RCC 7860 (cell line): ENCODE measurements around the gene PCDHGA9.
"Not testable (repeated sequence)": the region's sequence is repeated elsewhere in the genome, so short reads cannot be mapped to it uniquely, and the experiment has no call there.

Source experiments
- DNase-seq: peaks from one replicate; pipeline ENCODE4 v3.0.0-alpha.2; 2015; ENCODE audit warnings: low spot score
- FAIRE-seq: peaks from 2 replicates; lab custom pipeline; 2012; peaks lifted over from hg19 to GRCh38; lab: Jason Lieb, UNC

PCDHGA9 gene

DNA sequence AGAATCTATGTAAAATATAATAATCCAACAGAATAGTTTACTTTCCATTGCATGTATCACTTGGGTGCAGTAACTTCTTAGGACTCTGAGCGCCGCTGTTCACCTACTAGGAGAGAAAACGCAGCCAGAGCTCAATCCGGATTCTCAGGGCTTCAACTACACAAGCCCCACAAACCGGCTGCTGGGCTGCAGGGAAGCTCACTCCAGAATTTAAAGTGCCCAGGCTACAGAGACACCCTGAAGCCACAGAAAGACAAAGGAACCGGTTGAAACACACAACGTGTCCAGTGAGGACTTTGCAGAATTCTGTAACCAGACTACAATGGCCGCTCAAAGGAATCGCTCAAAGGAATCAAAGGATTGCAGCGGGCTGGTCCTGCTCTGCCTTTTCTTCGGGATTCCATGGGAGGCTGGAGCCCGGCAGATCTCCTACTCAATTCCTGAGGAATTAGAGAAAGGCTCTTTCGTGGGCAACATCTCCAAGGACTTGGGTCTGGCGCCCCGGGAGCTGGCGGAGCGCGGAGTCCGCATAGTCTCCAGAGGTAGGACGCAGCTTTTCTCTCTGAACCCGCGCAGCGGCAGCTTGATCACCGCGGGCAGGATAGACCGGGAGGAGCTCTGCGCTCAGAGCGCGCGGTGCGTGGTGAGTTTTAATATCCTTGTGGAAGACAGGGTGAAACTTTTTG is 10.4 kb downstream of the PCDHGA9 start, which contains the start of gene PCDHGA10:
Gene PCDHGA10 (plus strand): TSS at position 134 of the 686 bp plus-strand sequence. CDS start 189 bp downstream, at position 323.
- DNase-seq (peak; percentile 56), FAIRE-seq (peak; percentile 52)

DNA sequence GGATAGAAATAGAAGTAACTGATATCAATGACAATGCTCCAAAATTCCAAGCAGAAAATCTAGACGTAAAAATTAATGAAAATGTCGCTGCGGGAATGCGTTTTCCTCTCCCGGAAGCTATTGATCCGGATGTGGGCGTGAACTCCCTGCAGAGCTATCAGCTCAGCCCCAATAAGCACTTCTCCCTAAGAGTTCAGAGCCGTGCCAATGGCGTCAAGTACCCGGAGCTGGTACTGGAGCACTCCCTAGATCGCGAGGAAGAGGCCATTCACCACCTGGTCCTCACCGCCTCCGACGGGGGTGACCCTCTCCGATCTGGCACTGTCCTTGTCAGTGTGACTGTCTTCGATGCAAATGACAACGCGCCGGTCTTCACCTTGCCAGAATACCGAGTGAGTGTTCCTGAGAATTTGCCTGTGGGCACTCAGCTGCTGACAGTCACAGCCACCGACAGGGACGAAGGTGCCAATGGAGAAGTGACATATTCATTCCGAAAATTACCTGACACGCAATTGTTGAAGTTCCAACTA is 11.0 kb downstream of the PCDHGA9 start:
- DNase-seq (no peak), FAIRE-seq (no peak)

DNA sequence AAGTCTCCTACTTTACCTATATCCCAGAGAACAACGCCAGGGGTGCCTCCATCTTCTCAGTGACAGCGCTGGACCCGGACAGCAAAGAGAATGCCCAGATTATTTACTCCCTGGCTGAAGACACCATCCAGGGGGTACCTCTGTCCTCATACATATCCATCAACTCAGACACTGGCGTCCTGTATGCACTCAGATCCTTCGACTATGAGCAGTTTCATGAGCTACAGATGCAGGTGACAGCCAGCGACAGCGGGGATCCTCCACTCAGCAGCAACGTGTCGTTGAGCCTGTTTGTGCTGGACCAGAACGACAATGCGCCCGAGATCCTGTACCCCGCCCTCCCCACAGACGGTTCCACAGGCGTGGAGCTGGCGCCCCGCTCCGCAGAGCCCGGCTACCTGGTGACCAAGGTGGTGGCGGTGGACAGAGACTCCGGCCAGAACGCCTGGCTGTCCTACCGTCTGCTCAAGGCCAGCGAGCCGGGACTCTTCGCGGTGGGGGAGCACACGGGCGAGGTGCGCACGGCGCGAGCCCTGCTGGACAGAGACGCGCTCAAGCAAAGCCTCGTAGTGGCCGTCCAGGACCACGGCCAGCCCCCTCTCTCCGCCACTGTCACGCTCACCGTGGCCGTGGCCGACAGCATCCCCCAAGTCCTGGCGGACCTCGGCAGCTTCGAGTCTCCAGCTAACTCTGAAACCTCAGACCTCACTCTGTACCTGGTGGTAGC is 12.1 kb downstream of the PCDHGA9 start:
- not testable (repeated sequence) for DNase-seq, FAIRE-seq

DNA sequence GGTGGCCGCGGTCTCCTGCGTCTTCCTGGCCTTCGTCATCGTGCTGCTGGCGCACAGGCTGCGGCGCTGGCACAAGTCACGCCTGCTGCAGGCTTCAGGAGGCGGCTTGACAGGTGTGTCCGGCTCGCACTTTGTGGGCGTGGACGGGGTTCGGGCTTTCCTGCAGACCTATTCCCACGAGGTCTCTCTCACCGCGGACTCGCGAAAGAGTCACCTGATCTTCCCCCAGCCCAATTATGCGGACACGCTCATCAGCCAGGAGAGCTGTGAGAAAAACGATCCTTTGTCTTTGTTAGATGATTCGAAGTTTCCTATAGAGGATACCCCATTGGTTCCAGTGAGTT is 12.7 kb downstream of the PCDHGA9 start:
- not testable (repeated sequence) for DNase-seq, FAIRE-seq

DNA sequence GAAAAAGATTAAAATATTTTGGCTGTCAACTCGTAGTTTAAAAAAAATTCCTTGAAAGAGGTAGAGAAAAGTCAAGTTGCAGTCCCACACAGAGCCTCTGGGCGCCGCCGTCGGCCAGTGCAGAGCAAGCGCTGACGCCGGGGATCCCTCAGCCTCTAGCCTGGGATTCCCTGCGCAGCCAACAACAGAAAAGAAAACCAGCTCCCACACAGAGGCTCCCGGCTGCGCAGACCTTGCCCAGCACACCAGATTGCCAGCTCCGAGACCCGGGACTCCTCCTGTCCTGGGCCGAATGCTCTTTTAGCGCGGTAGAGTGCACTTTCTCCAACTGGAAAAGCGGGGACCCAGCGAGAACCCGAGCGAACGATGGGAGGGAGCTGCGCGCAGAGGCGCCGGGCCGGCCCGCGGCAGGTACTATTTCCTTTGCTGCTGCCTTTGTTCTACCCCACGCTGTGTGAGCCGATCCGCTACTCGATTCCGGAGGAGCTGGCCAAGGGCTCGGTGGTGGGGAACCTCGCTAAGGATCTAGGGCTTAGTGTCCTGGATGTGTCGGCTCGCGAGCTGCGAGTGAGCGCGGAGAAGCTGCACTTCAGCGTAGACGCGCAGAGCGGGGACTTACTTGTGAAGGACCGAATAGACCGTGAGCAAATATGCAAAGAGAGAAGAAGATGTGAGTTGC is 15.1 kb downstream of the PCDHGA9 start, which contains the start of gene PCDHGB7:
Gene PCDHGB7 (plus strand): TSS at position 184 of the 679 bp plus-strand sequence. CDS start 183 bp downstream, at position 367.
- peak; percentile 30 for FAIRE-seq
- peak; percentile 39 for DNase-seq

DNA sequence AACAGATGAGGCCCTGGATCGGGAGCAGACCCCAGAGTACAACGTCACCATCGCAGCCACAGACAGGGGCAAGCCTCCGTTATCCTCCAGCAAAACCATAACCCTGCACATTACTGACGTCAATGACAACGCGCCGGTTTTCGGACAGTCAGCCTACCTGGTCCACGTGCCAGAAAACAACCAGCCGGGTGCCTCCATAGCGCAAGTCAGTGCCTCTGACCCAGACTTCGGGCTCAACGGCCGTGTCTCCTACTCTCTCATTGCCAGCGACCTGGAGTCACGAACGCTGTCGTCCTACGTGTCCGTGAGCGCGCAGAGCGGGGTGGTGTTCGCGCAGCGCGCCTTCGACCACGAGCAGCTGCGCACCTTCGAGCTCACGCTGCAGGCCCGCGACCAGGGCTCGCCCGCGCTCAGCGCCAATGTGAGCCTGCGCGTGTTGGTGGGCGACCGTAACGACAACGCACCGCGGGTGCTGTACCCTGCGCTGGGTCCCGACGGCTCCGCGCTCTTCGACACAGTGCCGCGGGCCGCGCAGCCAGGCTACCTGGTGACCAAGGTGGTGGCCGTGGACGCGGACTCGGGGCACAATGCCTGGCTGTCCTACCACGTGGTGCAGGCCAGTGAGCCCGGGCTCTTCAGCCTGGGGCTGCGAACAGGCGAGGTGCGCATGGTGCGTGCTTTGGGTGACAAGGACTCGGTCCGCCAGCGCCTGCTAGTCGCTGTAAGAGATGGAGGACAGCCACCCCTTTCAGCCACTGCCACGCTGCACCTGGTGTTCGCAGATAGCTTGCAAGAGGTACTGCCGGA is 16.7 kb downstream of the PCDHGA9 start:
- DNase-seq (no peak), FAIRE-seq (no peak)

DNA sequence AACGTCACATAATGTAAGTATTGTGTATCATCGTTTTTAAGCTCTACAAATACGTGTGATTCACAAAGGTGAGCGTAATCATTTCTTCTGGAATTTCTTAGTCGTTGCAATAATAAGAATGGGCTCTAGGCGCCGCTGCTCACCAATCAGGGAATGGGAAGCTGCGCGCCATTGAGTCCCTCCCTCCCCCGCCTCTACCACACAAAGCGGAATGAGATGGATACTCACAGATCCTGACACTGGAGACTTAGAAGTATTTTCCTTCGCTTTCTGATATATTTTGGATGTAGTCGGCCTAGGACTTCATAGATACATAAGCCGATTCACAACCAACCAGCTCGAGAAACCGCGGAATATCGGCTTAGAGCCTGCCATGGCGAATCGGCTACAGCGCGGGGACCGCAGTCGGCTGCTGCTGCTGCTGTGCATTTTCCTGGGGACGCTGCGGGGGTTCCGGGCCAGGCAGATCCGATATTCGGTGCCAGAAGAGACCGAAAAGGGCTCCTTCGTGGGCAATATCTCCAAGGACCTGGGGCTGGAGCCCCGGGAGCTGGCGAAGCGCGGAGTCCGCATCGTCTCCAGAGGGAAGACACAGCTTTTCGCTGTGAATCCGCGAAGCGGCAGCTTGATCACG is 18.4 kb downstream of the PCDHGA9 start, which contains the start of gene PCDHGA11:
Gene PCDHGA11 (plus strand): TSS at position 197 of the 634 bp plus-strand sequence. CDS start 177 bp downstream, at position 374.
- DNase-seq: no peak
- FAIRE-seq: no peak

DNA sequence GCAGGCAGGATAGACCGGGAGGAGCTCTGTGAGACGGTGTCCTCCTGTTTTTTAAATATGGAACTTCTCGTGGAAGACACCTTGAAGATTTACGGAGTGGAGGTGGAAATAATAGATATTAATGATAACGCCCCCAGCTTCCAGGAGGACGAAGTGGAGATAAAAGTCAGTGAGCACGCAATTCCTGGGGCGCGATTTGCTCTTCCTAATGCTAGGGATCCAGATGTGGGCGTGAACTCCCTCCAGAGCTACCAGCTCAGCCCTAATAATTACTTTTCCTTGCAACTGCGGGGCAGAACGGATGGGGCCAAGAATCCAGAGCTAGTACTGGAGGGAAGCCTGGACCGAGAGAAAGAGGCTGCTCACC is 18.9 kb downstream of the PCDHGA9 start:
- DNase-seq (no peak), FAIRE-seq (no peak)

DNA sequence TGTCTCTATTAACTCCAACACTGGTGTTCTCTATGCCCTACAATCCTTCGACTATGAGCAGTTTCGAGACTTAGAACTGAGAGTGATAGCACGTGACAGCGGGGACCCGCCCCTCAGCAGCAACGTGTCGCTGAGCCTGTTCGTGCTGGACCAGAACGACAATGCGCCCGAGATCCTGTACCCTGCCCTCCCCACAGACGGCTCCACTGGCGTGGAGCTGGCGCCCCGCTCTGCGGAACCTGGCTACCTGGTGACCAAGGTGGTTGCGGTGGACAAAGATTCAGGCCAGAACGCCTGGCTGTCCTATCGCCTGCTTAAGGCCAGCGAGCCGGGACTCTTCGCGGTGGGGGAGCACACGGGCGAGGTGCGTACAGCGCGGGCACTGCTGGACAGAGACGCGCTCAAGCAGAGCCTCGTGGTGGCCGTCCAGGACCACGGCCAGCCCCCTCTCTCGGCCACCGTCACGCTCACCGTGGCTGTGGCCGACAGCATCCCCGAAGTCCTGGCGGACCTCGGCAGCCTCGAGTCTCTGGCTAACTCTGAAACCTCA is 20.2 kb downstream of the PCDHGA9 start:
- FAIRE-seq (no peak), DNase-seq (no peak)

DNA sequence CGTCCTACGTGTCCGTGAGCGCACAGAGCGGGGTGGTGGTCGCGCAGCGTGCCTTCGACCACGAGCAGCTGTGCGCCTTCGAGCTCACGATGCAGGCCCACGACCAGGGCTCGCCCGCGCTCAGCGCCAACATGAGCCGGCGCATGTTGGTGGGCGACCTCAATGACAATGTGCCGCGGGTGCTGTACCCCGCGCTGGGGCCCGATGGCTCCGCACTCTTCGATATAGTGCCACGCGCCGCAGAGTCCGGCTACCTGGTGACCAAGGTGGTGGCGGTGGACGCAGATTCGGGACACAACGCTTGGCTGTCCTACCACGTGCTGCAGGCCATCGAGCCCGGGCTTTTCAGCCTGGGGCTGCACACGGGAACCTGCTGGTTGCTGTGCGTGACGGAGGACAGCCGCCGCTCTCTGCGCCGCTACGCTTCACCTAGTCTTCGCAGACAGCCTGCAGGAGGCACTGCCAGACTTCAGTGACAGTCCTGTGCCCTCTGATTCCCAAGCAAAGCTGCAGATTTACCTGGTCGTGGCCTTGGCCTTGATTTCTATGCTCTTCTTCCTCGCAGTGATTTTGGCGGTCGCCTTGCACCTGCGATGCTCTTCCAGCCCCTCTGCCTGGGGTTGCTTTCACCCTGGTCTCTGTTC is 25.3 kb downstream of the PCDHGA9 start:
- no peak for FAIRE-seq
- no peak for DNase-seq

DNA sequence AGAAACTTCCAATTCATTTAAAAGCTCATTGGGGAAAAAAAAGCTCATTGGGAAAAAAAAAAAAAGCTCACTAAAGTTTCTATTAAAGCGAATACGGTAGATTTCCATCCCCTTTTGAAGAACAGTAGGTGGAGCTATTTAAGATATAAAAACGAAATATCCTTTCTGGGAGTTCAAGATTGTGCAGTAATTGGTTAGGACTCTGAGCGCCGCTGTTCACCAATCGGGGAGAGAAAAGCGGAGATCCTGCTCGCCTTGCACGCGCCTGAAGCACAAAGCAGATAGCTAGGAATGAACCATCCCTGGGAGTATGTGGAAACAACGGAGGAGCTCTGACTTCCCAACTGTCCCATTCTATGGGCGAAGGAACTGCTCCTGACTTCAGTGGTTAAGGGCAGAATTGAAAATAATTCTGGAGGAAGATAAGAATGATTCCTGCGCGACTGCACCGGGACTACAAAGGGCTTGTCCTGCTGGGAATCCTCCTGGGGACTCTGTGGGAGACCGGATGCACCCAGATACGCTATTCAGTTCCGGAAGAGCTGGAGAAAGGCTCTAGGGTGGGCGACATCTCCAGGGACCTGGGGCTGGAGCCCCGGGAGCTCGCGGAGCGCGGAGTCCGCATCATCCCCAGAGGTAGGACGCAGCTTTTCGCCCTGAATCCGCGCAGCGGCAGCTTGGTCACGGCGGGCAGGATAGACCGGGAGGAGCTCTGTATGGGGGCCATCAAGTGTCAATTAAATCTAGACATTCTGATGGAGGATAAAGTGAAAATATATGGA is 27.9 kb downstream of the PCDHGA9 start, which contains the start of gene PCDHGA12:
Gene PCDHGA12 (plus strand): TSS at position 176 of the 782 bp plus-strand sequence. CDS start 253 bp downstream, at position 429.
- FAIRE-seq: no peak
- peak; percentile 35 for DNase-seq

DNA sequence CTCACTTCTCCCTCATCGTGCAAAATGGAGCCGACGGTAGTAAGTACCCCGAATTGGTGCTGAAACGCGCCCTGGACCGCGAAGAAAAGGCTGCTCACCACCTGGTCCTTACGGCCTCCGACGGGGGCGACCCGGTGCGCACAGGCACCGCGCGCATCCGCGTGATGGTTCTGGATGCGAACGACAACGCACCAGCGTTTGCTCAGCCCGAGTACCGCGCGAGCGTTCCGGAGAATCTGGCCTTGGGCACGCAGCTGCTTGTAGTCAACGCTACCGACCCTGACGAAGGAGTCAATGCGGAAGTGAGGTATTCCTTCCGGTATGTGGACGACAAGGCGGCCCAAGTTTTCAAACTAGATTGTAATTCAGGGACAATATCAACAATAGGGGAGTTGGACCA is 28.7 kb downstream of the PCDHGA9 start:
- FAIRE-seq (no peak), DNase-seq (no peak)

DNA sequence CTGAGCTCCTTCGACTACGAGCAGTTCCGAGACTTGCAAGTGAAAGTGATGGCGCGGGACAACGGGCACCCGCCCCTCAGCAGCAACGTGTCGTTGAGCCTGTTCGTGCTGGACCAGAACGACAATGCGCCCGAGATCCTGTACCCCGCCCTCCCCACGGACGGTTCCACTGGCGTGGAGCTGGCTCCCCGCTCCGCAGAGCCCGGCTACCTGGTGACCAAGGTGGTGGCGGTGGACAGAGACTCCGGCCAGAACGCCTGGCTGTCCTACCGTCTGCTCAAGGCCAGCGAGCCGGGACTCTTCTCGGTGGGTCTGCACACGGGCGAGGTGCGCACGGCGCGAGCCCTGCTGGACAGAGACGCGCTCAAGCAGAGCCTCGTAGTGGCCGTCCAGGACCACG is 29.7 kb downstream of the PCDHGA9 start:
- FAIRE-seq, DNase-seq: not testable (repeated sequence)

DNA sequence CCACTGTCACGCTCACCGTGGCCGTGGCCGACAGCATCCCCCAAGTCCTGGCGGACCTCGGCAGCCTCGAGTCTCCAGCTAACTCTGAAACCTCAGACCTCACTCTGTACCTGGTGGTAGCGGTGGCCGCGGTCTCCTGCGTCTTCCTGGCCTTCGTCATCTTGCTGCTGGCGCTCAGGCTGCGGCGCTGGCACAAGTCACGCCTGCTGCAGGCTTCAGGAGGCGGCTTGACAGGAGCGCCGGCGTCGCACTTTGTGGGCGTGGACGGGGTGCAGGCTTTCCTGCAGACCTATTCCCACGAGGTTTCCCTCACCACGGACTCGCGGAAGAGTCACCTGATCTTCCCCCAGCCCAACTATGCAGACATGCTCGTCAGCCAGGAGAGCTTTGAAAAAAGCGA is 30.1 kb downstream of the PCDHGA9 start:
- not testable (repeated sequence) for FAIRE-seq, DNase-seq

DNA sequence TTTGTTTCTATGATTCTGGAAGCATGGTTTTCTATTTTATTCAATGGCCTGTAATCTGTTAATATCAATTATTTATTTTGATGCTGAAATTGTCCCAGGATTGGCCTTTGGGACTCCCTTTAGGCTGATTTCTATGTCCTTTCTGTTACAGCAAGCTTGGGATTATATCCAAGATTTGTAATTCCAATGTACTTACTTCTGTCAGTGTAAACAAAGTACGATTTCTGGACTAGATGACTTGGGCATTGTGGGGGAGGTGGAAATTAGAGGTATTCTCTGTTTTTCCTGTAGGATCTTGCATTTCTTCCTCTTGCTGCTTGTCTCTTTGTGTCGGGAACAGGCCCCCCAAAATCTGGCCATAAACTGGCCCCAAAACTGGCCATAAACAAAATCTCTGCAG is 31.4 kb downstream of the PCDHGA9 start:
- DNase-seq: no peak
- FAIRE-seq: no peak

DNA sequence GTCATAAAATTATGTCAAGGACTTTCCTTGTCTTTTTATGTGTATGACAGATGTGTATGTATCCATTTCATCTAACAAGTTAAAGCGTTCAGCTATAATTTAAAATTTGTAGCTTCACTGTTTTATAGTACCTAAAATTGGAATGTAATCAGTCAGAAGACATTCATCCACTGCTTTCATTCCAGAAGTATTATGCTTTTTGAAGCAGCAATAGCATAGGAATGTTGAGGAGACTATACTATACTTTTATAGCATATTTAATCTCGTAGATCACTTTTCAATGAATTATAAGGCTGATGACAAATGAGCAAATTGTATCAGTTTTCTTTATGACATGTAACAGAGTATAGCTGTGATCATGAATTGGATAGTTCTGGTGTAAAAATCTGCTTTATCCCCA is 34.6 kb downstream of the PCDHGA9 start:
- FAIRE-seq: no peak

DNA sequence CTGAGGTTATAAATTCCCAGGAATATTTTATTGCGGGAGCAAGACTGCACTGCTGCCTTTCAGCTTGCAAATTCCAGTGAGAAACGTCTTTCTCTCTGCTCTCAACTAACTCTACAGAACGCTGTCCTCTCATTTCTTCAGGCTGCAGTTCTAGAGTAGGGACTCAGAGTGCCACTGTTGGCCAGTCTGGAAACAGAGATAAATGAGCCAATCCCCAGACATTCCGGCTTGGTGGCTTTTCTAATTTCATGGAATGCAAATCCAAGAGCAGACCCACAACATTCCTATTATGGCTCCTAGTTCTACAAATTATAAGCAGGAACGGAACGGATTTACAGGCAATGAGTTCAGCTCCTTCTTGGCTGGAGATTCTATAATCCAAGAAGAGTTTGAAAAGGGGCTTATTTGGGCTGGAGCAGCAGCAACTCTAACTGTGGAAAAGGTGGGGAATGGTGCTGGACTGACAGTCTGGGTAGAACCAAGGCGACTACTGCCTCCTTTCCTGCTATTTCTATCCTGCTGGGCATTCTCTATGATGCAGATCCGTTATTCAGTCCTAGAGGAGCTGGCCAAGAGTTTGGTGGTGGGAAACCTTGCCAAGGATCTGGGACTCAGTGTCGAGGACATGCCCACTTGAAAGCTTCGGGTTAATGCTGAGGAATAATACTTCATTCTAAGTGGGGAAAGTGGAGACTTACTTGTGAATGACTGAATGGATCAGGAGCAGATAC is 37.0 kb downstream of the PCDHGA9 start:
- FAIRE-seq: no peak

More for the DNA sequence above, 34.6 kb downstream of the PCDHGA9 start:
- DNase-seq: no peak

DNA sequence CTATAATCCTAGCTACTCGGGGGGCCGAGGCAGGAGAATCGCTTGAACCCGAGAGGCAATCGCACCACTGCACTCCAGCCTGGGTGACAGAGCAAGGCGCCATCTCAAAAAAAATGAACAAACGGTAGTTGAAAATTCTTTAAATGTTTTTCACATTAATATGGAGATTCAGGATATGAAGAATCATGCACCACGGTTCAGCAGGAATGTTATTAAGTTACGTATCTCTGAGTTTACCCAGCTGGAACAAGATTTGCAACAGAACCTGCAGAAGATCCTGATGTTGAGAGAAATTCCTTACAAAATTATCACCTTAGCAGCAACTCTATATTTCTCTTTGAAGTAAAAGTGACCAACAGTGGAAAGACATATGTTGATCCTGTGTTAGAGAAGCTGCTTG is 37.8 kb downstream of the PCDHGA9 start:
- DNase-seq (no peak), FAIRE-seq (no peak)

More for the DNA sequence above, 37.0 kb downstream of the PCDHGA9 start:
- DNase-seq: no peak
